Stimulated activated naive B cell treated with anti-CD40 and anti-IgM and Interleukin-4, amounts not matched to agents 10 μg/mL and 1 μg/mL and 100 μg/mL, for 72 hours (primary cell): ENCODE measurements around the gene RHOU.

Experiments used
- ATAC-seq, 2 donors: fragments of 150-1000 bp; cut with Tn5 transposase; replicated peaks; 2 replicates each; pipeline ENCODE4 v1.10.0; 2021; ENCODE audit warnings: moderate library complexity in 1 of 2
- DNase-seq: peaks from one replicate; pipeline ENCODE4 v3.0.0; 2021
- H3K27ac Mint-ChIP-seq: one replicate; pipeline ENCODE4 v1.8.0; 2022; ENCODE audit warnings: mild to moderate bottlenecking, mixed read lengths
- H3K27me3 Mint-ChIP-seq, 2 donors: one replicate each; pipeline ENCODE4 v1.8.0; 2022; ENCODE audit warnings: mixed read lengths in 2 of 2
- H3K36me3 Mint-ChIP-seq, 2 donors: one replicate each; pipeline ENCODE4 v1.8.0; 2022; ENCODE audit warnings: mixed read lengths in 2 of 2, mild to moderate bottlenecking in 1 of 2
- H3K4me1 Mint-ChIP-seq, 2 donors: one replicate each; pipeline ENCODE4 v1.8.0; 2022; ENCODE audit warnings: mixed read lengths in 2 of 2, mild to moderate bottlenecking in 1 of 2
- H3K4me3 Mint-ChIP-seq, 2 donors: one replicate each; pipeline ENCODE4 v1.8.0; 2022; ENCODE audit warnings: mild to moderate bottlenecking in 2 of 2, mixed read lengths in 2 of 2, moderate library complexity in 1 of 2
- H3K9me3 Mint-ChIP-seq, 2 donors: one replicate each; pipeline ENCODE4 v1.8.0; 2022; ENCODE audit warnings: mixed read lengths in 2 of 2, mild to moderate bottlenecking in 1 of 2

Gene RHOU

DNA sequence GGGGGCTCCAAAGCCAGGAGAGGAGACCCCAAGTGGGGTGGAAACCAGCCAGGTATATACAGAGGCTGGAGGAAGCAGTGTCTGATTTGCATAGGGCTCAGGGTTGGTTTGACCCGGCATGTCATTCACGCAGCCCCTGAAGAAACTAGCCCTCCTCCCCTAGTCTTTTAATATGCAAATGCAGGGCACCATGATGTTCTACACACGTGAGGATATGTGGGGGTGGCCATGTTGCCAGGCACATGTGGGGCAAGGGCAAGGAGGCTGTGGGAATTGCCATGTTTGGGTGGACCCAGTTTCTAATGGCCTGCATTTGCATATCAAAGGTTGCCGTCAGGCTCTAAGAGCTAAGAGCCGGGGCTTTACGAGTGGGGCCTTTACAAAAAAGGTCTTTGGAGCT is 12.0 kb upstream of the RHOU start:
- H3K4me1 Mint-ChIP-seq, result no peaks in the 10 kb centered on the region
- no peak for ATAC-seq
- H3K4me3 Mint-ChIP-seq, result no peak overlapping the region
- no peak for DNase-seq
- H3K9me3 Mint-ChIP-seq, result no peaks in the 10 kb centered on the region
- no peaks in the 10 kb centered on the region for H3K36me3 Mint-ChIP-seq
- no peak overlapping the region for H3K27ac Mint-ChIP-seq
- H3K27me3 Mint-ChIP-seq, result peaks cover 13 to 23% of the 10 kb centered on the region in 2 donors

DNA sequence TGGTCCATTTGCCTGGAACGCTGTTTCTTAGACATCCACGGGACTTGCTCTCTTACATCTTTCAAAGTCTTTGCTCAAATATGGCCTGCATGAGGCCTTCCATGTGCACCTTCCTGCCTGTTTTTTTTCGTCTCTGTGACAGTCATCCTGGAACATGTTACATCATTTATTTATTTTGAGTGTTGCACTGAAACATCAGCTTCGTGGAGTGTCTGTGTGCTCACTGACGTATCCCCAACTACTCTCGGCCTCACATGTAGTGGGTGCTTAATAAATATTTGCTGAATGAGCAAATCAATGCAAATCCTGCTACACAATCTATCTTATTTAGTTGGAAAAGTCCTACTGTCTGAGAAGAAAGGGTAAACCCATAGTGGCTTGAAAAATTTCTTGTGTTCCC is 11.4 kb upstream of the RHOU start:
- Mint-ChIP-seq H3K9me3 (no peaks in the 10 kb centered on the region), H3K4me1 (no peaks in the 10 kb centered on the region), H3K4me3 (no peak overlapping the region), H3K27ac (no peak overlapping the region), H3K27me3 (peaks cover 13 to 18% of the 10 kb centered on the region in 2 donors), H3K36me3 (no peaks in the 10 kb centered on the region)
- no peak for ATAC-seq
- DNase-seq, result no peak

DNA sequence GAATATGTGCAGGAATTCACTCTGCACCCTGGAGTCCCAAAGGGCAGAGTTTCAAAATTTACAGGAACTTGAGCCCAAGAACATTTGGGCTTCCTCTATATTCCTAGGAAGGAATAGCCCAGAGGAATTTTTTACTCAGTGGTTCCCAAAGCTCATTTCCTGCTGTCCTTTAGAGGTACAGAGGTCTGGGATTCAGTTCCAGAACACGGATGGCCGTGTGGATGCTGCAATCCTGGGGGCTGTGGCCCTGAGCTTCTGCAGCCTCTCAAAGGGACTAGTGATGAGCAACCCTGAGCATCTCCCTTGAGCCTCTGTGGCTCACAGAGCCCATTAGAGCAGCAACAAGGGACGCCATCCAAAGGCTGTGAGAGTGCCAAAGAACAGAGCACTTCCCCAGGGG is 10.1 kb upstream of the RHOU start:
- peaks cover 17 to 27% of the 10 kb centered on the region in 2 donors for H3K27me3 Mint-ChIP-seq
- no peaks in the 10 kb centered on the region for H3K4me1 Mint-ChIP-seq
- DNase-seq, result no peak
- H3K9me3 Mint-ChIP-seq, result no peaks in the 10 kb centered on the region
- H3K36me3 Mint-ChIP-seq, result no peaks in the 10 kb centered on the region
- H3K4me3 Mint-ChIP-seq, result no peak overlapping the region
- ATAC-seq, result no peak
- H3K27ac Mint-ChIP-seq, result no peak overlapping the region

DNA sequence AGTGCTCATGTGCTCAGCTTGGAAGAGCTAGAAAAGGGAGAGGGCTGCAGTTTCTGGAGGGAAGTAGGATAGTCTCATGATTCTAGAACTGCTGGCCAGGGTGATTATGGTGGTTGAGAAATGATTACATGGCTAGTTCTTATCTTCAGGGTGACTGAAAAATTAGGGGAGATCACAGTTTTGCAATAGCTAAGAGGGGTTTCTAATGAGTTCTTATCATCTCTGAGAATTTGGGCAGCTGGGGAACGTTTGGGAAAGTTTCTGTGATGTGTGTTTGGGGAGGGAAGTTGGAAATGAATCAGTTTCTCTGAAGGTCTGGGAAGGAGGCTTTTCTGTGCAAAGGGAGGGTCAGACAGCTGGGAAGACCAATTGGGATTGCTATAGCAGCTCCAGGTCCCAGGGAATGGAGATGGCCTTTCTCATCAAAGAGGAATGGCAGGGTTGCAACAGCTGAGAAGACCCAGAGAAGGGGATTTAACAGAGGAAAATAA is 7.6 kb upstream of the RHOU start:
- peaks cover 35 to 41% of the 10 kb centered on the region in 2 donors for H3K27me3 Mint-ChIP-seq
- ATAC-seq (no peak), DNase-seq (no peak)
- H3K36me3 Mint-ChIP-seq, result no peaks in the 10 kb centered on the region
- no peak overlapping the region for H3K4me3 Mint-ChIP-seq
- no peaks in the 10 kb centered on the region for H3K9me3 Mint-ChIP-seq
- no peaks in the 10 kb centered on the region for H3K4me1 Mint-ChIP-seq
- H3K27ac Mint-ChIP-seq, result no peak overlapping the region

DNA sequence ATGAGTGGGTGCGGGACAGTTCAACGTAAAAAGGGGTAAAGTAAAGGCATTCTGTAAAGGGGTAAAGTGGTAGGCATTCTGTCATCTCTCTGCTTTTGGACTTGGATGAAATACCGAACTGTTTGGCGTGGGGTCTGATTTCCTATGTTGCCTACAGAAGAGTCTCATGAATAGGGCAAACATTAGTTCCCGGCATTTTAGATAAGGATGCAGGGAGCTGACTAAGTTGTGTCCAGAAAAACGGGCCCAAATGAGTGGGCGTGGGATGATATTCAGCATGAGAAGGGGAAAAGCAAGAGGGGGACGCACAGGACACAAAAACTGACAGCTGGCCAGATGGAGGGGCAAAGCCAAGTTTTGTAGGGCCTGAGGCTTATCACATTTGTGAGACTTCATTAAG is 2.9 kb upstream of the RHOU start:
- Mint-ChIP-seq H3K27ac (no peak overlapping the region), H3K4me1 (peaks cover 6 to 14% of the 10 kb centered on the region in 2 donors), H3K9me3 (no peaks in the 10 kb centered on the region), H3K27me3 (peaks cover 45 to 61% of the 10 kb centered on the region in 2 donors), H3K36me3 (no peaks in the 10 kb centered on the region), H3K4me3 (no peak overlapping the region)
- DNase-seq (no peak), ATAC-seq (no peak)

DNA sequence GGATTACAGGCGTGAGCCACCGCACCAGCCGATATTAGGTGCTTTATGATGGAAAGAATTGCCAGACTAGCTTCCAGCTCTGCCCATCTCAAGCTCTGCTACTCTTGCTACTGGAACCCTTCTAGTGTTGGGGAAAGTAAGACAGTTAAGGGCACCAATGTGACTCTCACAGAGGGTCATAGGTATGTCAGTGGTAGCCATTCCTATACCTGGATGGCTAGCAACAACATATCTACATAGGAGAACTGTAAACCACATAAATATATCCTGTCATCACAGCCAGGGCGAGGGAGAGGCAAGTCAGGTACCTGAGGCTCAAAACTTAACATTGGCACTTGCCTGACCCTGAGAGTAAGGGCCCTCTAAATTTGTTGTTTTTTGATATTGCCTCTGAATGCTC is 1.7 kb upstream of the RHOU start:
- no peaks in the 10 kb centered on the region for H3K9me3 Mint-ChIP-seq
- H3K4me1 Mint-ChIP-seq, result peaks cover 6 to 14% of the 10 kb centered on the region in 2 donors
- no peak overlapping the region for H3K27ac Mint-ChIP-seq
- DNase-seq (no peak), ATAC-seq (no peak)
- no peak overlapping the region for H3K4me3 Mint-ChIP-seq
- peaks cover 43 to 61% of the 10 kb centered on the region in 2 donors for H3K27me3 Mint-ChIP-seq
- no peaks in the 10 kb centered on the region for H3K36me3 Mint-ChIP-seq

DNA sequence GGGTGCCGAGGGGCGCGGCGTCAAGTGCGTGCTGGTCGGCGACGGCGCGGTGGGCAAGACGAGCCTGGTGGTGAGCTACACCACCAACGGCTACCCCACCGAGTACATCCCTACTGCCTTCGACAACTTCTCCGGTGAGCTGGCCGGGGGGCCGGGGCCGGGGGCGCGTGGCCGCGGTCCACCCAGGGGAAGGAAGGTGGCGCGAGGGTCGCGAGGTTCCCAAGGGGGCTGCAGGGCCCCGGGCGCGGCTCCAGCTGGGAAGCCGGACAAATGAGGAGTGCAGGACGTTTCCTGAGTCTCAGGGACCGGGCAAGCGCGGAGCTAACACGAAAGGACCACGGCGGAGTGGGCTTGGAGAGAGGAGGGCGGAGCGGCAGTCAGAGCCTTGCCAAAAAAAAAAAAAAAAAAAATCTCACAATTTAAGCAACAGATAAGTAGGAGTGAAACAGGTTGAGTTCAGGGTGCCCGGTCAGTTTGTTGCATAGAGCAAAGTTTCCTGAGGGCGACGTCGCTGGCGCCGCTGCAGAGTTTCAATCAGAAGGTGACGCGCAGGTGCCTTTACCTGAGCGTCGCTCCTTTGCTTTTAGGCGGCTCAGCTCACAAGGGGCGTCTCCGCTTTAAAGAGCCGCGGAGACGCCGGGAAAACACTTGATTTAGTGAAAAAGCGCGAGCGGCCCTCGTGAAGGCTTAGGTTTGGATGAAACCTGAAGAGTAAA is 750 bp downstream of the RHOU start:
- Mint-ChIP-seq H3K27me3 (peaks cover 46 to 66% of the 10 kb centered on the region in 2 donors), H3K4me1 (peaks cover 6 to 14% of the 10 kb centered on the region in 2 donors), H3K4me3 (peak overlapping the region; percentile 66 to 78), H3K36me3 (no peaks in the 10 kb centered on the region), H3K27ac (no peak overlapping the region), H3K9me3 (no peaks in the 10 kb centered on the region)
- no peak for DNase-seq
- ATAC-seq, result peak; percentile 17 to 20

DNA sequence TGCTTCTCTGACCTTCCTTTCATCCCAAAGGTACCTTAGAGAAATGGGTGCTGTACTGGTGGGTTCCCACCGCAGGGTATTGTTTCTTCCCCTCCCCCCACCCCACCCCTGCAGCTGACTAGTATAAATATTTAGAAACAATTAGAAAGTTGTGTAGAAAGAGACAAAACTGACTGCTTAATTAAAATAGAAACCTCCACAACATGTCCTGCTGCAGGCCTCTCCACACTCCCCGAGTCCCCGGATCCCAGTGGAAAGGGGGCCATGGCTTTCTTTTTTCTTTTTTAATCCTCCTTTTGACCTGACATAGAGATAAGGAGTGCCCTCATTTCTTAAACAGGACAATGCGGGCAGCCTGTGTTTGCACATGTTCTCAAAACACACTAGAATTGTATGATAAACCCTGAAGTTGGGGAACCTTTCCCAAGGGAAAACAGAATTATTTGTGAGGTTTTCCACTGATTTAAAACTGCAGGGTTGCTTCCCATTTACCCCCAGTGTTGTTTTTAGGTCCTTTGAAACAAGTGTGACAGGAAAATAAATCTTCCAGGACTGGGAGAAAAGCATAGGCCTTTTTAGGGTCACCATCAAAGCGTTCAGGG is 1.7 kb downstream of the RHOU start:
- DNase-seq (no peak), ATAC-seq (no peak)
- Mint-ChIP-seq H3K27ac (no peak overlapping the region), H3K4me3 (no peak overlapping the region), H3K27me3 (peaks cover 39 to 59% of the 10 kb centered on the region in 2 donors), H3K9me3 (no peaks in the 10 kb centered on the region), H3K36me3 (no peaks in the 10 kb centered on the region), H3K4me1 (peaks cover 6 to 14% of the 10 kb centered on the region in 2 donors)

DNA sequence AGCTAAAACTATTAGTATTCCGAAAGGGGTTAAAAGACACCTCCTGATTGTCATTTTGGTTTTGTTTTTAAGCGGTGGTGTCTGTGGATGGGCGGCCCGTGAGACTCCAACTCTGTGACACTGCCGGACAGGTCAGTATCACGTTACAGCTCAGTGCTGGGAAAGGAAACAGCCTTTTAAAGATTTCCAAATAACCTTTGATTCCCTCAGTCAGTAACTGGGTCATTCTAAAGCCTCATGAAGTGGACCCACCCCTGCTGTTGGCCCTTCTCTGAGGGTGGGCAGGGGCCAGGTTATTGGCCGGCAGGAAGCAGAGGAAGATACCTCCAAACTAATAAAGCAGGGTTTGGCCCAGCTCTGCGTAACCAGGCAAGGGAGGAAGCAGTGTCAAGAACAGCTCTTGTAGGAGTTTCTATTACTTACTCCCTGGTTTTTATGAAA is 2.3 kb downstream of the RHOU start:
- no peaks in the 10 kb centered on the region for H3K9me3 Mint-ChIP-seq
- peaks cover 35 to 58% of the 10 kb centered on the region in 2 donors for H3K27me3 Mint-ChIP-seq
- no peak overlapping the region for H3K27ac Mint-ChIP-seq
- DNase-seq, result no peak
- no peak for ATAC-seq
- no peaks in the 10 kb centered on the region for H3K36me3 Mint-ChIP-seq
- H3K4me3 Mint-ChIP-seq, result no peak overlapping the region
- H3K4me1 Mint-ChIP-seq, result peaks cover 6 to 14% of the 10 kb centered on the region in 2 donors

DNA sequence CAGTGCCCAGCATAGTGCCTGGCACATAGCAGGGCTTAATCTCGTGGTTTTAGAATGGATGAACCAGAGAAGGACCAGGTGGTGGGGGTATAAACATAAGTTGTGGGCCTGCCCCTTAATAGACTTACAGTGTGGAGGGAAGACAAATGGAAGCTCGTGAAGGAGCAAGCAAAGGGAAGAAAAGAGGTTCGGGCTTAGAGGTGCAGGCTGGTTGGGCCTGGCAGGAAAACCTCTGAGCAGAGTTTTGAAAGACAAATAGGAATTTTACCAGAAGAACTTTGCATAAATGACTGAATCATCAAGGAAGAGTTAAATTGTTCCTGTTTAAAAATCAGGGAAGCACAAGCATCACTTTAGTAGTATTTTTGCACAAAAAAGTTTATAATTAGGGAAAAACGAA is 4.5 kb downstream of the RHOU start:
- Mint-ChIP-seq H3K36me3 (no peaks in the 10 kb centered on the region), H3K27ac (no peak overlapping the region), H3K4me3 (no peak overlapping the region), H3K27me3 (peaks cover 38 to 47% of the 10 kb centered on the region in 2 donors), H3K9me3 (no peaks in the 10 kb centered on the region), H3K4me1 (peaks cover 2 to 9% of the 10 kb centered on the region in 2 donors)
- DNase-seq, result no peak
- no peak for ATAC-seq

DNA sequence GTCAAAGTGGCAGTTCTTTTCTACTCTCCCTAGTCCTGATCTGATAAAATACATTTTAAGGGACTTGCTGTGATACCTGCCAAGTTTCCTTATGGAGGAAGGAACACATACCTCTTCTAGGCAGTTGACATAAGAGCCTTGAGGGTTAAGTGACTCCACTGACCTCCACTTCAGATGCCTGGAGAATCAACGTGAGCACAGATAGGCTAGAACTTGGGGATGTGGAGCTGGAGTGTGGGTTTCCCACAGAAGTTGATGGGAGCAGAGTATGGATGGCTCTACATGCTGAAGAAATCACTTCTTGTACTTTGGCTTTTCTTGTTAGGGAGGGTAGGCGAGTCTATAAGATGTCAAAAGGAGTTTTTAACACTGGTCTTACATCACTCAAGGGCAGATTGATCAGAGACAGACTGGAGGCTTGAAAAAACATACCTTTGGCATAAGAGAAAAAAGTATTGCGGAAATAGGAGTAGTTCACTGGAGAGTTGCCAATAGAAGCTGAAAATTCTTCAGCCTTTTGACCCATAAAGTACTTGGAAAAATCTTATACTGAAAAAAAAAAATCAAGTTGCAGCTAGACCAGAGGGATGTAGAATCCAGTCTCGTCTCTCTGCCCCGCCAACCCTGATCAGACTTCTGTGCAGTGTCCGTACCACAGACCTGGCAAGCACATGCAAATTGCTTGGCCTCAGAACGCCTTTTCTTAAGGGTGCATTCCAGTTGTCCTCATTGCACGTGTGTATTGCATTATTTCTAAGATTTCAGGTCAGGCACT is 5.5 kb downstream of the RHOU start:
- Mint-ChIP-seq H3K4me3 (no peak overlapping the region), H3K27ac (no peak overlapping the region), H3K4me1 (peaks cover 2 to 6% of the 10 kb centered on the region in 2 donors), H3K36me3 (no peaks in the 10 kb centered on the region), H3K9me3 (no peaks in the 10 kb centered on the region), H3K27me3 (peaks cover 38 to 44% of the 10 kb centered on the region in 2 donors)
- ATAC-seq (no peak), DNase-seq (no peak)

DNA sequence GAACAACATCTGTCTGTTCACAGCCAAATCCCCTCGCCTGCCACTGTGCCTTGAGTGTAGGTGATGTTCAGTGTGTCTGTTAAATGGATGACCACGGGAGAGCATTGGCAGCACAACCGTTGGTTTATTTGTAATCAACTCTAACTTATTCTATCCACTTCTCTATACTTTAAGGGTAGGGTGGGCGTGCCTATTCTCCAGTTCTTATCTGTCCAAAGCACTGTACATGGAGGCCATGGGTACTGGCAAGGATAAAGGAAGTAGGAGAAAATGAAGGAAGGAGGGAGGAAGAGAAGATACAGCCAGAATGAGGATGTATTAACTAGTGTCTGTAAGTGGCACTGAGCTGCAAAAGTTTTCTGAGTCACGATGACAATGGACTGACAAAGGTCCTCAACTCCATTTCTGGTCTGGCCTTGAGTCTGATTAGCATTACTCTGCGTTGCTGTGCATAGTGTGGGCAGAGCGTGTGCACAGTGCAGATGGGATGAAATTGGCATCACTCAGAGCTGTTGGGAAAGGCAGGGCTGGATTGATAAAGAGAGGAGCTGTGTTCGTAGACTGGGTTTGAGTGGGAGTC is 7.1 kb downstream of the RHOU start:
- Mint-ChIP-seq H3K4me1 (no peaks in the 10 kb centered on the region), H3K36me3 (no peaks in the 10 kb centered on the region), H3K9me3 (no peaks in the 10 kb centered on the region), H3K27ac (no peak overlapping the region), H3K27me3 (peaks cover 28 to 30% of the 10 kb centered on the region in 2 donors), H3K4me3 (no peak overlapping the region)
- no peak for ATAC-seq
- no peak for DNase-seq

DNA sequence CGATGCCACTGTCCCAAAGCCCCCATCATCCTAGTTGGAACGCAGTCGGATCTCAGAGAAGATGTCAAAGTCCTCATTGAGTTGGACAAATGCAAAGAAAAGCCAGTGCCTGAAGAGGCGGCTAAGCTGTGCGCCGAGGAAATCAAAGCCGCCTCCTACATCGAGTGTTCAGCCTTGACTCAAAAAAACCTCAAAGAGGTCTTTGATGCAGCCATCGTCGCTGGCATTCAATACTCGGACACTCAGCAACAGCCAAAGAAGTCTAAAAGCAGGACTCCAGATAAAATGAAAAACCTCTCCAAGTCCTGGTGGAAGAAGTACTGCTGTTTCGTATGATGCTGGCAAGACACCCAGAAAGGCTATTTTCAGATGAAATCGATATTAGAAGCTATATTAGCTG is 8.1 kb downstream of the RHOU start:
- Mint-ChIP-seq H3K4me3 (no peak overlapping the region), H3K27ac (no peak overlapping the region)
- no peak for DNase-seq

DNA sequence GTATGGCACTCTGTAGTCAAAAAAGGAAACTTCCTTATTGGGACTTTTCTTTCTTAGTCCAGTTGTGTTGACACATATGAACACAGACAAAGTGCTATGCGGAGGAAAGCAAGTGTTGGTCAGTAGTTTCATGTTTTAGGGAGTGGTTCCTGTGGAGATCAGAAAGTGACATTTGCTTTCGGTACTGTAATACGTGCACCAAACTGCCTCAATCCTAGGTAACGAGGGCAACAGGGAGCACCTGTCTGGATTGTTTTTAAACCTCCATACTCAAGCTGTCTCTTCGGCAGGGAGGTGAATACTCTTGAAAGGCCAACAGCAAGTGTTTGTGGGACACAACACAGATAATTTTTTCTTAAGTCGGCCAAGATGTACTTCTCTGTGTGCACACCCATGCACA is 9.1 kb downstream of the RHOU start:
- Mint-ChIP-seq H3K4me3 (no peak overlapping the region), H3K27me3 (peaks cover 20 to 33% of the 10 kb centered on the region in 2 donors), H3K9me3 (no peaks in the 10 kb centered on the region), H3K4me1 (no peaks in the 10 kb centered on the region), H3K27ac (no peak overlapping the region), H3K36me3 (no peaks in the 10 kb centered on the region)
- DNase-seq (no peak), ATAC-seq (no peak)

More for the DNA sequence above, 8.1 kb downstream of the RHOU start:
- H3K27me3 Mint-ChIP-seq, result peaks cover 26 to 36% of the 10 kb centered on the region in 2 donors
- ATAC-seq, result no peak
- no peaks in the 10 kb centered on the region for H3K9me3 Mint-ChIP-seq
- H3K4me1 Mint-ChIP-seq, result no peaks in the 10 kb centered on the region
- no peaks in the 10 kb centered on the region for H3K36me3 Mint-ChIP-seq
